Measurements from ENCODE around the gene MCRS1.
"Not testable (repeated sequence)": the region's sequence is repeated elsewhere in the genome, so short reads cannot be mapped to it uniquely, and the experiment has no call there.

Gene MCRS1

GRCh38 chr12:49541140-49541861 is 26.6 kb downstream of the MCRS1 start:
- no peak for DNase-seq (ENCODE audit: low read depth)

GRCh38 chr12:49540229-49541139 is 27.5 kb downstream of the MCRS1 start:
- no peak for DNase-seq (ENCODE audit: low read depth)

- DNase-seq (ENCODE audit: low read depth) = no peak
Observed at GRCh38 chr12:49539406-49540228, 28.3 kb downstream of the MCRS1 start.

GRCh38 chr12:49538510-49539403 is 29.2 kb downstream of the MCRS1 start, which contains the start of gene KCNH3:
KCNH3 (plus strand) TSS chr12:49539030; CDS start chr12:49539417, 387 bp downstream.
- no peak for DNase-seq (ENCODE audit: low read depth)

GRCh38 chr12:49537752-49538509 is 30.0 kb downstream of the MCRS1 start:
- no peak for DNase-seq (ENCODE audit: low read depth)

GRCh38 chr12:49537231-49537751 is 30.7 kb downstream of the MCRS1 start:
- DNase-seq (ENCODE audit: low read depth) = no peak

GRCh38 chr12:49536526-49537071 is 31.3 kb downstream of the MCRS1 start:
- no peak for DNase-seq (ENCODE audit: low read depth)

- DNase-seq (ENCODE audit: low read depth) = no peak
Observed at GRCh38 chr12:49535921-49536525, 31.9 kb downstream of the MCRS1 start.

- DNase-seq (ENCODE audit: low read depth) = no peak
Observed at GRCh38 chr12:49534731-49535278, 33.1 kb downstream of the MCRS1 start.

- not testable (repeated sequence) for DNase-seq (ENCODE audit: low read depth)
Observed at GRCh38 chr12:49534122-49534521, 33.8 kb downstream of the MCRS1 start.

GRCh38 chr12:49533331-49533730 is 34.6 kb downstream of the MCRS1 start:
- no peak for DNase-seq (ENCODE audit: low read depth)

- no peak for DNase-seq (ENCODE audit: low read depth)
Observed at GRCh38 chr12:49531745-49532144, 36.2 kb downstream of the MCRS1 start.

- no peak for DNase-seq (ENCODE audit: low read depth)
Observed at GRCh38 chr12:49529414-49529813, 38.5 kb downstream of the MCRS1 start.

- no peak for DNase-seq (ENCODE audit: low read depth)
Observed at GRCh38 chr12:49527361-49528130, 40.4 kb downstream of the MCRS1 start.

GRCh38 chr12:49525942-49526341 is 42.0 kb downstream of the MCRS1 start:
- no peak for DNase-seq (ENCODE audit: low read depth)

GRCh38 chr12:49524660-49525324 is 43.1 kb downstream of the MCRS1 start:
- DNase-seq (ENCODE audit: low read depth) = no peak

GRCh38 chr12:49521389-49521788 is 46.6 kb downstream of the MCRS1 start:
- DNase-seq (ENCODE audit: low read depth) = no peak

GRCh38 chr12:49519574-49519936 is 48.4 kb downstream of the MCRS1 start:
- DNase-seq (ENCODE audit: low read depth) = no peak
